ENCODE measurements around the gene PAF1.
A peak's percentile ranks its signal among the peaks of the same experiment; 100 is the strongest.

The PAF1 gene

GRCh38 chr19:39416152-39417120 is 25.5 kb upstream of the PAF1 start:
- no peak for TF ChIP-seq CTCF (conservative IDR thresholded peaks at IDR 0.05; ENCODE audit: low read depth, low read length)
- H3K4me3 ChIP-seq (ENCODE audit: low read depth, low read length): no peak overlapping the region
- DNase-seq (ENCODE audit: low read depth): no peak

- TF ChIP-seq CTCF (conservative IDR thresholded peaks at IDR 0.05; ENCODE audit: low read depth, low read length): peak; percentile 19
- peak overlapping the region; percentile 86 for H3K4me3 ChIP-seq (ENCODE audit: low read depth, low read length)
- no peak for DNase-seq (ENCODE audit: low read depth)
Observed at GRCh38 chr19:39415111-39416046, 24.5 kb upstream of the PAF1 start.

GRCh38 chr19:39413911-39414608 is 23.2 kb upstream of the PAF1 start:
- TF ChIP-seq CTCF (conservative IDR thresholded peaks at IDR 0.05; ENCODE audit: low read depth, low read length): peak; percentile 35
- peak overlapping the region; percentile 86 for H3K4me3 ChIP-seq (ENCODE audit: low read depth, low read length)
- no peak for DNase-seq (ENCODE audit: low read depth)

- TF ChIP-seq CTCF (conservative IDR thresholded peaks at IDR 0.05; ENCODE audit: low read depth, low read length): no peak
- peak overlapping the region; percentile 86 for H3K4me3 ChIP-seq (ENCODE audit: low read depth, low read length)
- peak; percentile 50 for DNase-seq (ENCODE audit: low read depth)
Observed at GRCh38 chr19:39413272-39413910, 22.5 kb upstream of the PAF1 start.

- no peak for DNase-seq (ENCODE audit: low read depth)
- no peak for TF ChIP-seq CTCF (conservative IDR thresholded peaks at IDR 0.05; ENCODE audit: low read depth, low read length)
- H3K4me3 ChIP-seq (ENCODE audit: low read depth, low read length): peak overlapping the region; percentile 86
Observed at GRCh38 chr19:39412867-39413271, 22.0 kb upstream of the PAF1 start.
